HG02763 (cell line): ENCODE data around the gene SCARB1.

Experiments
- ATAC-seq: cut with Tn5 transposase; IDR thresholded peaks from one replicate; pipeline ENCODE4 v1.9.1; 2021; ENCODE audit warnings: mild to moderate bottlenecking, moderate library complexity; ENCODE audit not compliant: unreplicated experiment

SCARB1 gene

DNA sequence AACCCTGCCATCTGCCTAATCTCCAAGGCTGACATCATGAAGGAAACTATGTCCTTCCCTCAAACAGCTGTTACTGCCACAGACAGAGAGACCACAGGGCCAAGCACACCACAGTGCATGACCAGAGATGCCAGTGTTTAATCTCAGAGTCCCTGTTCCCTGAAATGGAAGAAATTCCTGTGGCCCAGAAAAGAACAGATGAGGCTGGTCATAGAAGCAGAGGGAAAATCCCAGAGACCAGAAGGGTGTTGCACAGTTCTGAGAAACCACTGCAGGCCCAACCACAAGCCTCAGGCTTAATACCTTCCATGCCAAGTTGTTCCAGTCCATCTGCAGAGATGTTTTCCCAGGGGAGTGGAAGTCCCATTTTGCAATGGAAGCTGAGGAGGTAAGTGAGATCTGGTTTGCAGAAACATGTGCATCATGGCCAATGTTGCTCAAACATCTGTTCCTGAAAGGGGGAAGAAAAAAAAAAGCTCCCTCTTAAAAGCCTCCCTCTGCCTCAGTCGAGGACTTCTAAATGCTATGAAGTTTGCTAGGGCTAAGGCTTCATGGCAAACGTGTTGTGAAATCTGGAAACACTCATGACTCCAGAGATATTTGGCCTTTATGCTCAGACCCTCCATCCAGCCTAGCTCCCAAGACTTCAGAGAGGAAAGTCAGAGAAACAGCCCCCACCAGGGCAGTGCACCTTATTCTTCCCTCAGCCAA lies 98.6 kb downstream of the SCARB1 start:
- no peak for ATAC-seq

DNA sequence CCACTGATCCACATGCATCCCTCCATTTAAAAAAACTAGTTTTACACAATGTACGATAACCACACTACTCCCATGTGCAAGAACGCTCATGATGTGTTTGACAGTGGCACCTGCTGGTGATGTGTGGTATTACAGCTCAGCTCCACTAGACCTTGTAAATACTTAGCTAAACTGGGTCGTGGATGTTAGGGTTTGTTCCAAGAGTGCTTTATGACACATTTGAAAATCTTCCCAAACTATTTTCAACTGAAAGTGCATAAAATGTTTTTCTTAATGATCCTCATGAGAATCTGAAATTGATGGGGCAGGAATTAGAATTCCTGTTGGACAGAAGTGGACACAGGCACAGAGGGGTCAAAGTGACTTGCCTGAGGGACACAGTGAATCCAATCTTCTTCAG lies 99.2 kb downstream of the SCARB1 start:
- ATAC-seq = no peak

DNA sequence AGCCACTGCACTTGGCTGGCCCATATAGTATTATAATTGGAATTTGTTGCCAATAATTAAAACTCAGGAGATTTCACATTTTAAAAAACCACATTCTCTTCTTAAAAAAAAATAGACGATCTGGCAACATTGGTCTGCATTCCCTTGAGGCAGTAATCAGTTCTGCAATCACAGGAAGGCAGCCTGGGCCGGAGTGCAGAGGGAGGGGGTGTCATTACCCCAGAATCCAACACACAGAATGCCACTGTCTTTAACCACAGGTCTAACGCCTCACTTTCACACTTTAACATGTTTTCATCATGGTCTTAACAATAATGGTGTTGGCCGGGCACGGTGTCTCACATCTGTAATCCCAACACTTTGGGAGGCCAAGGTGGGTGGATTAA lies 100.1 kb downstream of the SCARB1 start:
- no peak for ATAC-seq

DNA sequence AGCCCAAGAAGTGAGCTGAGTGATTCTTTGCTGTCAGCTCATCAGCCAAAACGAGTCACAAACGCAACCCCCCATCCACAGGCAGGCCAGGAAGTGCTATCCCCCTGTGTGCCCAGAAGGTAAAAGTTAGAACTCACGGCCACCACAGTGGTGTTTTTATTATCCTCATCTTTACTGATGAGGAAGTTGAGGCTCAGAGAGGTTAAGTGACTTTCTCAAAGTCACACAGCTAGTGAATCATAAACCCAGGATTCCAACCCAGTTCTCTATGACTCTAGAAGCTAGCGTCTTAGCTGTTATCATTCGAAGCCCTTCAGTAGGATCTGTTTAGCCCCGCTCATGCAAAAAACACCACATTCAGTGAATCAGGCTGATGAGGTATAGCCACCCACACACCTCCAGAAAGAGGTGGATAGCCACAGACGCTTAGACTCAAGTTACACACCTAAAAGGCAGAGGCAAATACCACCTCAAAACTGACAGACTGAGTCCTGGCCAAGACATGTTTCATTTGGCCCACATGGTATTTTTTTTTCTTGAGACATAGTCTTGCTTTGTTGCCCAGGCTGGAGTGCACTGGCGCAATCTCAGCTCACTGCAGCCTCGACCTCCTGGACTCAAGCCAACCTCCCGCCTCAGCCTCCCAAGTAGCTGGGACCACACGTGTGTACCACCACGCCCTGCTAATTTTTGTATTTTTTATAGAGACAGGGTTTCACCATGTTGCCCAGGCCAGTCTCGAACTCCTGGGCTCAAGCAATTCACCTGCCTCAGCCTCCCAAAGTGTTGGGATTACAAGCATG lies 100.7 kb downstream of the SCARB1 start:
- no peak for ATAC-seq

DNA sequence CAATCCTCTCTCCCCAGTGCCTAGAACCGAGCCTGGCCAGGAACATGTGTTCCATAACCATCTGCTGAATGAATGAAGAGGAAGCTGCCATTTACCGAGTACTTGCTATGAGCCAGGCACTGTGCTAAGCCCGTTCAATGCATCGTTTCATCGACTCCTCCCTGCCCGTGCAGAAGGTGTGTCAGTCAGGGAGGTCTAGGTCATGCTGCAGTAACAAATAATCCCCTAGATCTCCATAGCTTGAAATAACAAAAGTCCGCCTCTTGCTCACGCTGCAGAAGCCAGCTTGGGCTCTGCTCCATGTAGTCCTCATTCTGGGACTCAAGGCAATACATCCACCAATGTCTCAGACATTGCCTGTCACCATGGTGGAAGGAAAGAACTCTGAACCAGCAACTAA lies 101.3 kb downstream of the SCARB1 start:
- no peak for ATAC-seq

DNA sequence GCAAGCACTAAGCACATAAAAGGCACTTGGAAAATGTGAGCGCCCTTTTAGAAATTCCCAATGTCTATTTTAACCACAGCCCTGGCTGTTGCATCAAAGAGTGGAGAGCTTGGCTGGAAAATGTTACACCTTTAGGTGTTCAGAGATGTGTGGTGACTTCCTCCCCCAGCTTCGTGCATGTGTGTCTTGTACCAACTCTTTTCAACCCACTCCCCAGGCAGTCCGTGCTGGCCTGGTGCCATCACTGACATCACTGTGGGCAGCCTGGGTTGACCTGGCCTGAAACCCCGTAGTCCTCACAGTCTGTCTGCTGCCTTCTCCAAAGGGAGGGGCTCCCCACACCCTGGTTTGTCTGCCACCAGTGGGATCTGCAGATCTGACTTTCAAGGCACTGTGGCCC lies 101.8 kb downstream of the SCARB1 start:
- ATAC-seq = no peak

DNA sequence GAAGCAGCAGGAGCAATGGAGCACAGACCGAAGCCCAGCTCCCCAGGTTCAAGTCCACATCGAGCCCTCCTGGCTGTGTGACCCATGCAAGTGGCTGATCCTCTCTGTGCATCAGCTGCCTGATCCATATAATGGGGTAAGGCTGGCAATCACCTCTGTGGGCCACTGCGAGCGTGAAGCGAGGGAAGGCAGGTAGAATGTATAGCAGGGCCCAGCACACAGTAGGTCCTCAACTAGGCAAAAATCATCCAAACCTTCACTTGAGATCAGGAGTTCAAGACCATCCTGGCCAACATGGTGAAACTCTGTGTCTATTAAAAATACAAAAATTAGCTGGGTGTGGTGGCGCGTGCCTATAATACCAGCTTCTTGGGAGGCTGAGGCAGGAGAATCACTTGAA lies 102.6 kb downstream of the SCARB1 start:
- ATAC-seq = no peak

DNA sequence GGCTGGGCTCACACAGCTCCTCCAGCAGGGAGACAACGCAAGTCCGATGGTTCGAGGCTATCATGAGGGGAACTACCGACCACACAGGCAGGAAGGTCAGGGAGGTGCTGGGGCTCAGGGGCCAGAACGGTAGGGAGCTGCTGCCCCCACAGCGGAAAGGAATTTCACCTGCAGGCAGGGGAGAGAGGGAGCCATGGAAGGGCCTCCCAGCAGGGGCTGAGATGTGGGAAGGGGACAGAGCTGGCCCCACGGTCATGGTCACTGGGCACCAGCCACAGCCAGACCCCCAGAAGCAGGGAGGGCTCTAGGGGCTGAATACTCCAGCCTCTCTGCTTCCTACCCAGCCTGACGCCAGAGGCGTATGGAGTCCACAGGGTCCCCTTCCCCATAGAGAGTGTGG lies 103.1 kb downstream of the SCARB1 start:
- no peak for ATAC-seq

DNA sequence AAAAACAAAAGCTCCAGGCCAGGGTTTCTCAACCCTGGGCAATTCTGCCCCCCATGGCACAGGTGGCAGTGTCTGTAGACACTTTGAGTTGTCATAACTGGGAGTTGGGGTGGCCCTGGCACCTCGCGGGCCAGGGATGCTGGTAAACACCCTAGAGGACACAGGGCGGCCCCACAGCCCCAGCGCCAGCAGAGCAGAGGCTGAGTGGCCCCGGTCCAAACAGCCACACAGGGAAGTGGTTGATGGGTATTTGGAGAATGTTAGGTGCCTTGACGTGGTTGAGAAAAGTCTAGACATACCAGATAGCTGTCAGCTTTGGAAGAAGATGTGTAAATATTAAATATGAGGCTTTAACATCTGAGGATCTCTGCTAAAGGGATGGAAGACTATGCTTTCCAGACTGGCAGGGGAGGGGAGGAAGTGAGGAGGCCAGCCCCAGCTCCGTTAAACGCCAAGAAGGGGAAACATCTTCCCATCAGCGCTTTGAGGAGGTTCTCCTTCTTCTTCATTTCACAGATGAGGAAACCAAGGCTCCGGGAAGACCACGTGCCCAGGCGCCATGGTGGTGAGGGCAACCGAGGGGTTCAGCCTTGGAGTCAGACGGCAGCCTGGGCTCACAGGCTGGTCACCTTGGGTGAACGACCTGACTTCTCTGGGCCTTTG lies 103.7 kb downstream of the SCARB1 start:
- ATAC-seq = no peak

DNA sequence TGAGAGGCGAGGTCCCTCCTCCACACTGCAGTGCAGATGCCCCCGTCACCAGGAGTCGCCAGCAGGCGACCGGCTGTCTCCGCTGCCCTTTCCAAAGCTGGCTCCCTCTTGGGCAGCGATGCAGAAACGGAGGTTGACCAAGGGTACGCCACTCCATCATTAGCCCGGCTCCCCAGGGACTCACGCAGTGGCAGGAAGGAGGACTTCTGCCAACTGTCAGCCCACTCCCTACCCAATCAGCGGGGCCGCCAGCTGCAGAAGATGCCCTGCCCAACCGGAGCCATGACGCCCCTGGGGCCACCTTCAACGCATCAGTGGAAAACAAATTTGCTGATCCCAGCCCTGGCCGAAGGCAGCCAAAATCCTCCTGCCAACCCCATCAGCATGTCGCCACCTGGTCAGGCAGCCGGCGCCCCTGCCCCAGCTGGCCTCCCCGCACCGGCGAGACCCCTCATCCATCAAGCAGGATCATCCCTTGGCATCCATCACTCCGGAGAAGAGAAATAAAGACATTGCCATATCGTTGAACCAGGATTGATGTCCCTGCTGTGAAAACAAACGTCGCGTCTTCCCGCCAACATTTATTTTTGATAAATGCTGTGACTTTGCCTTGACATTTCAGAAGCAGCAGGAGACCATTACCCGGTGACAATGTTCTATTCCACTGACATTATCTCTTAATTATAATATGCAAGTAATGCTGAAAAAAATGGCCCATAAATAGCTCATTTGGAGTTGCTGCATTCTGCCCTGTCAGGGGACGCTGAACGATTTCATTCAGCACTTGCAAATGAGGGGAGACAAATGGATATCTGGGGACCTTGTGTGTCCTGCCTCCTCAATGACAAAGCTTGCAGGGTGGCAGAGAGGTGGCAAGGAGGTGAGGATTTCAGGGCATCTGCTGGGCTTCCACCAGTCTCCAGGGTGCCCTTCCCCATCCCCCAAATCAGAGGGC lies 105.1 kb downstream of the SCARB1 start:
- ATAC-seq = no peak

DNA sequence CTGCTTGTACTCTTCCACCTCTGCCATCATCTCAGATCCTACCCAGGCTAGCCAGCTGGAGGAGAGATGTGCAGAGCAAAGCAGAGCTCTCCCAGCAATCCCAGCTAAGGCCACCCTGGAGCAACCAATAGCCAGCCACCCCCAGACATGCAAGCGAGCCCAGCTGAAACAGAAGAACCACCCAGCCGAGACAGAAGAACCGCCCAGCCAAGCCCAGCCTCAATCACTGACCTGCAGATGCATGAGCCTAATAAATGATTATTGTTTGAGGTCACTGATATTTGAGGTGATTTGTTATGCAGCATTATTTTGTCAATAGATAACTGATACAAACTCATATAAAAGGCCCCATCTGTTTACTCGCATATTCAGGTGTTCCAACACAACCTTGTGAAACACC lies 106.3 kb downstream of the SCARB1 start:
- ATAC-seq = no peak

DNA sequence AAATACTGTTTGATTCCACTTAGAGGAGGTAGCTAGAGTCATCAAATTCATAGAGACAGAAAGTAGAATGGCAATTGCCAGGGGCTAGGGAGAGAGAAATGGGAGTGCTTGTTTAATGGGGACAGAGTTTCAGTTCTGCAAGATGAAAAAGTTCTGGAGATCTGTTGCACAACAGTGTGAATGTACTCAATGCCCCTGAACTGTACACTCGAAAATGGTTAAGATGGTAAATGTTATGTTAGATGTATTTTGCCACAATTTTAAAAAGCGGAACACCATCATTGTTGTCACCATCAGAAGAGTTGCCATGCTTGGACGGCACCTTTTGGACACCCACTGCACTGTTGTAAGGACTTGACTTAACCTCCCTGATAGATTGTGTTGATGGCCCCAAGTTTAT lies 106.9 kb downstream of the SCARB1 start:
- ATAC-seq = no peak

DNA sequence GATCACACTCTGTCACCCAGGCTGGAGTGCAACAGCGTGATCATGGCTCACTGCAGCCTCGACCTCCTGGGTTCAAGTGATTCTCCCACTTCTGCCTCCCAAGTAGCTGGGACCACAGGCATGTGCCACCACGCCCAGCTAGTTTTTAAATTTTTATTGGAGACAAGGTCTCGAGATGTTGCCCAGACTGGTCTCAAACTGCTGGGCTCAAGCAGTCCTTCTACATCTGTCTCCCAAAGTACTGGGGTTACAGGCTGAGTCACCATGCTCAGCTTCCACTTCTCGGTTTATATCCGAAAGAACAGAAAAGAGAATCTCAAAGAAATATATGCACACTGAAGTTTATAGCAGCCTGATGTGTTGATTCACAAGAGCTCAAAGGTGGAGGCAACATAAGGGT lies 107.5 kb downstream of the SCARB1 start:
- ATAC-seq = no peak

DNA sequence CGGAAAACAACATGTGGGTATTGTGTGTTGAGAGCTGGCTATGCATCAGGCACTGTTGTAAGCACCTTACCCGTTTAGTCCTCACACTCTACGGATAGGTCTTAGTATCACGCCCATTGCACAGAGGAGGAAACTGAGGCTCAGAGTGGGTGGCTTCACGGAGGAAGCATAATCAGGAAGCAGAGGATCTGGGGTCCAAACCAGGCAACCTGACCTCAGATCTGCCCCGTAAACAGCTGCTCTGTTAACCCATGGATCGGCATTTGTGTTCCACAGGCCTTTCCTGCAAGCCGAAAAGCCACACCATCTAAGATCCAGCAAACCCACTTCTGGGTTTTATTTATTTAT lies 107.9 kb downstream of the SCARB1 start:
- no peak for ATAC-seq

DNA sequence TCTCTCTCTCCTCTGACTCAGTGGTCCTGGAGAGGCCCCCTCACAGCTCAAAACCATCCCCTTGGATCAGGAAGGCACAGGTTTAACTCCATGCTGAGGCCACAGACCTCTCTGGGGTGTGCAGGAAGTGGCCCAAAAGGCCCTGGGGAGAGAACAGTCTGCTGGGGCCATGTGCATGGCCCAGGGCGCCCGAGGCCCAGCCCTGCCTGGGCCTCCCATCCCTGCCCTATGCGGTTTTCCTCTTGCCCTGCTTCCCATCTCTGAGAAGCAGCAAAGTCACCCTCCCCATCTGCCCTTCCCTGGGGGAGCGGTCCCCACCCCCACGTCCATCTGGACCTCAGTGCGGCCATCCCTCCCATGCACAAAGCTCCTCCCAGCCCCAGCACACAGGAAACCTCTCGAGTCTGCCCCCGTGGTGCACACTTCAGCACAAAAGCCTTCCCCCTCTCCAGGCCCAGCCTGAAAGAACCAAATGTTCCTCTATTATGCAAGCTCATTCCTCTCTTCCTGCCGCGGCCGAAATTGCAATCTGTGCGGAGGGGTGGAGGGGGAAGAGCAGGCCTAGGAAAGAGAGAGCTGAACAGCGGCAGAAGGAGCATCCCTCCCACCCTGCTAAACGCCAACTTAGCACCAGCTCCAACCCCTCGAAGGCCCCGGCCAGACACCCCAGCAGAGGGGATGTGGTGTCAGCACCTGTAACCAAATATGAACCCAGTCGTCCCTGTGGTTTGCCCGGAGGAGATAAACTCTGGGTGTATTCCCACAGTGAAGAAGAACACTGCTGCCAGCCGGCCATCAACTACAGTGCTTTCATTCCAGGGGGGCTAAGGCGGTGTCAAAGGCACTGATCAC lies 108.5 kb downstream of the SCARB1 start:
- no peak for ATAC-seq

DNA sequence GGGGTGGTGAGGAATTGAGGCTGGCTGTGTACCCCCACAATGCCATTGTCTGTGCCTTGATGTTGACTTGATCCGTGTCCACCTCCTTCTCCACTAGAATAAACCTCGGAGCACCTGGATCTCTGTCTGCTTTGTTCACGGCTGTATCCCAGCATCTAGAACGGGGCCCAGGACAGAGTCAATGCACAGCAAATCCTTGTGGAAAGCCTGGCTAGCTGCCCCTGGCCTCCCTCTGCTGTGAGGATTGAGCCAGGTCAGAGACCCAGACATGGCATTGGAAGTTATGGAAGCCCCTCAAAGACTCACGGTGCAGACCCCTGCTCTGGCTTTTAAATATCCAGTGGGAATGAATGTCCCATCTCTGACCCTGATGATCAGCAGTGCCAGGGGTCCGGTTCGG lies 109.2 kb downstream of the SCARB1 start:
- no peak for ATAC-seq

DNA sequence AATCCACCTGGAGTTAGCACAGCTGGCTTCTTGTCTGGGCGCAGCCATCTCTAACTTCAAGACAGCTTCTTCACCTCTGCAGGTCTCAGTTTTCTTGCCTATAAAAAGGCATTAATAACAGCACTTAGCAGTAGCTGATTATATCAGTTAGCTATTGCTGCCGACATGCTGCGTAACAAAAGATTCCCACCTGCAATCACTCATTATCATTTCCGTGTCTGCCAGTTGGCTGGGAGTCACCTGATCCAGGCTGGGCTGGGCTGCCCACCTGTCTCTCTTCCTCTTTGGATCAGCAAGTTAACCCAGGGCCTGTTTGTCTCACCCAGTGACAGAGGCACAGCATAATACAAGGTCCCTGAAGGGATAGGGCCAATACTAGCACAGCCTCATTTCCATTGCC lies 109.7 kb downstream of the SCARB1 start:
- ATAC-seq = no peak

DNA sequence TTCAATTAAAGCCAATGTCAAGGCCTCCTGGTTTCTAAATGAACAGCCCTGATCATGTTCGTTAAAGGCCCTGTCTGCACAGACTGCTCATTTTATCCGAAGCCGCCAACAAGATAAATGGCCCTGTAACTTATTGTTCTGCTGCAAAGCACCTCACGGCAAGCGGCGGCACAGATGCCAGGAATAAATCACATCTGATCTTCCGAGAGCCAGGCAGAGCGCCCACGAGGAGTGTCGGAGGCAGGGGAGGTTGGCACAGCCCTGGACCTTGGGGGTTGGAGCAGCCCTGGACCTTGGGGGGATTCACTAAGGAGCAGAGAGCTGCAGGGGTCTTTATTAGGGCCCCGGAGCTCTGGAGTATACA lies 110.5 kb downstream of the SCARB1 start:
- no peak for ATAC-seq

DNA sequence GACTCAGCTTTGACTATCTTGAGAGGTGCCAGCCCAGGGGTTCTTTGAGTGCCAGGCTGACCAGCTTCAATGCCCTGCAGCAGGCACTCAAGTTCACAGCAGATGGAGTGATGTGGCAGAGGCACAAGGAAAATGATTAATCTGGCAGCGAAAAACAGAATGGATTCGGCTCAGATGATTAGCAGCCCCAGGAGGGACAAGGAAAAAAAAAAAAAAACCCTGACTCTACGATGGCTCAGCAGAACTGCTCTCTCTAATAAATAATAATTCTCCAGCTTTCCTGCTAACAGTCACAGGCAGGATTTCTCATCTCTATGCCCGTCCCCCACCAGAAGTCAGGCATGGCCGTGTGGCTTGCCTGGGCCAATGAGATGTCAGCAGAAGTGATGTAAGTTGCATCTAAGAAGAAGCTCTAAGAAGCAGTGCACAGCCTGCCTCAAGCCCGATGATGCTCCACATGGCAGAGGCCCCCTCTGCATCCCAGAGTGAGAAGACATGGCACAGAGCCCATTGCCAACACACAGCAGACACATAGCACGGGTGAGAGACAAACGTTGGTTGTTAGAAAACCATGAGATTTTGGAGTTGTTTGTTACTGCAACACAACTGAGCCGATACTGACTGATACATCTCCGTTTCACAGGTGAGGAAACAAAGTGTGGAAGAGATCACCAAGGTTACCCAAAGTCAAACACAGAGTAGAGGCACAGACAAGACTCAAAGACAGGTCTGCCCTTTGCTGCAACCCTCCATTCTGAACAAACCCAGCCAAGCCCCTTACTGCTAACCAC lies 111.0 kb downstream of the SCARB1 start:
- no peak for ATAC-seq
